ENCODE data around the gene LETM1. TPM values are rescaled to one million over a fixed set of nuclear protein-coding genes. Genes with fewer than 3 reads are reported as not detected.

LETM1 gene
- total RNA-seq, 1 experiment from 2014 or later: 67.3 TPM

- Histone ChIP-seq H3K4me2 (ENCODE audit: low read length) (no peak overlapping the region), H3K27ac (ENCODE audit: low read depth, low read length) (no peak overlapping the region), H4K20me1 (ENCODE audit: insufficient read depth) (no peaks in the 10 kb centered on the region), H3K27me3 (ENCODE audit: insufficient read depth, low read length) (no peaks in the 10 kb centered on the region), H3K9ac (ENCODE audit: low read length) (no peak overlapping the region), H3K4me3 (replicated peaks in 1 of 2; ENCODE audit: low read depth in 1 of 2, low read length in 2 of 2) (no peak overlapping the region), H3K9me3 (ENCODE audit: control insufficient read depth in 1 of 2, insufficient read depth in 1 of 2, low read depth in 1 of 2, low read length in 2 of 2) (no peaks in the 10 kb centered on the region), H3K79me2 (ENCODE audit: insufficient read depth, low read length) (peaks cover 75% of the 10 kb centered on the region), H3K9me2 (ENCODE audit: insufficient read depth) (no peaks in the 10 kb centered on the region), H3K36me3 (ENCODE audit: control insufficient read depth in 1 of 2, insufficient read depth in 2 of 2, low read length in 2 of 2) (peaks cover 33 to 49% of the 10 kb centered on the region in 2 experiments; a peak in 3 of 4 replicates), H2AFZ (ENCODE audit: low read depth, low read length, poor library complexity, severe bottlenecking) (no peak overlapping the region), H3K4me1 (ENCODE audit: control insufficient read depth in 1 of 2, insufficient read depth in 2 of 2, low read length in 2 of 2) (no peaks in the 10 kb centered on the region)
- ChIA-PET RAD21 (ENCODE audit: low non-redundant PET in 1 of 2, low total read pairs in 2 of 2, uncharacterized antibody in 2 of 2, unreplicated experiment in 2 of 2) (no interaction called here), CTCF (no interaction called here), POLR2A (no interaction called here)
- intact Hi-C loops (cut with micrococcal nuclease): no loop called here
- ATAC-seq: no peak
- no TSS peak for BruUV-seq (replicated peaks)
- TF ChIP-seq TCF7L2 (IDR thresholded peaks at IDR 0.05; ENCODE audit: borderline replicate concordance, extremely low read depth, insufficient read depth, insufficient read length): no peak
- no peak for TF ChIP-seq RAD21 (IDR thresholded peaks at IDR 0.05; ENCODE audit: low read depth)
- TF ChIP-seq CEBPB (IDR thresholded peaks at IDR 0.05; ENCODE audit: low read depth): no peak
- no peak for TF ChIP-seq SP1 (IDR thresholded peaks at IDR 0.05; ENCODE audit: low read depth)
- TF ChIP-seq, protein P1, sequence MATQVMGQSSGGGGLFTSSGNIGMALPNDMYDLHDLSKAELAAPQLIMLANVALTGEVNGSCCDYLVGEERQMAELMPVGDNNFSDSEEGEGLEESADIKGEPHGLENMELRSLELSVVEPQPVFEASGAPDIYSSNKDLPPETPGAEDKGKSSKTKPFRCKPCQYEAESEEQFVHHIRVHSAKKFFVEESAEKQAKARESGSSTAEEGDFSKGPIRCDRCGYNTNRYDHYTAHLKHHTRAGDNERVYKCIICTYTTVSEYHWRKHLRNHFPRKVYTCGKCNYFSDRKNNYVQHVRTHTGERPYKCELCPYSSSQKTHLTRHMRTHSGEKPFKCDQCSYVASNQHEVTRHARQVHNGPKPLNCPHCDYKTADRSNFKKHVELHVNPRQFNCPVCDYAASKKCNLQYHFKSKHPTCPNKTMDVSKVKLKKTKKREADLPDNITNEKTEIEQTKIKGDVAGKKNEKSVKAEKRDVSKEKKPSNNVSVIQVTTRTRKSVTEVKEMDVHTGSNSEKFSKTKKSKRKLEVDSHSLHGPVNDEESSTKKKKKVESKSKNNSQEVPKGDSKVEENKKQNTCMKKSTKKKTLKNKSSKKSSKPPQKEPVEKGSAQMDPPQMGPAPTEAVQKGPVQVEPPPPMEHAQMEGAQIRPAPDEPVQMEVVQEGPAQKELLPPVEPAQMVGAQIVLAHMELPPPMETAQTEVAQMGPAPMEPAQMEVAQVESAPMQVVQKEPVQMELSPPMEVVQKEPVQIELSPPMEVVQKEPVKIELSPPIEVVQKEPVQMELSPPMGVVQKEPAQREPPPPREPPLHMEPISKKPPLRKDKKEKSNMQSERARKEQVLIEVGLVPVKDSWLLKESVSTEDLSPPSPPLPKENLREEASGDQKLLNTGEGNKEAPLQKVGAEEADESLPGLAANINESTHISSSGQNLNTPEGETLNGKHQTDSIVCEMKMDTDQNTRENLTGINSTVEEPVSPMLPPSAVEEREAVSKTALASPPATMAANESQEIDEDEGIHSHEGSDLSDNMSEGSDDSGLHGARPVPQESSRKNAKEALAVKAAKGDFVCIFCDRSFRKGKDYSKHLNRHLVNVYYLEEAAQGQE (IDR thresholded peaks at IDR 0.05; ENCODE audit: low read depth): no peak
- no peak for TF ChIP-seq SIN3A (IDR thresholded peaks at IDR 0.05; ENCODE audit: low read depth)
- no peak for TF ChIP-seq ZFX (IDR thresholded peaks at IDR 0.05)
- no peak for TF ChIP-seq EGR1 (IDR thresholded peaks at IDR 0.05; ENCODE audit: low read depth)
- TF ChIP-seq ZNF274 (IDR thresholded peaks at IDR 0.05; ENCODE audit: low read depth, low read length): no peak
- no peak for TF ChIP-seq JUND (IDR thresholded peaks at IDR 0.05)
- TF ChIP-seq ZBTB33 (IDR thresholded peaks at IDR 0.05; ENCODE audit: extremely low read depth, insufficient replicate concordance, low read length): no peak
- TF ChIP-seq, protein P2, sequence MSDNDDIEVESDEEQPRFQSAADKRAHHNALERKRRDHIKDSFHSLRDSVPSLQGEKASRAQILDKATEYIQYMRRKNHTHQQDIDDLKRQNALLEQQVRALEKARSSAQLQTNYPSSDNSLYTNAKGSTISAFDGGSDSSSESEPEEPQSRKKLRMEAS (IDR thresholded peaks at IDR 0.05): no peak
- TF ChIP-seq, protein P3, sequence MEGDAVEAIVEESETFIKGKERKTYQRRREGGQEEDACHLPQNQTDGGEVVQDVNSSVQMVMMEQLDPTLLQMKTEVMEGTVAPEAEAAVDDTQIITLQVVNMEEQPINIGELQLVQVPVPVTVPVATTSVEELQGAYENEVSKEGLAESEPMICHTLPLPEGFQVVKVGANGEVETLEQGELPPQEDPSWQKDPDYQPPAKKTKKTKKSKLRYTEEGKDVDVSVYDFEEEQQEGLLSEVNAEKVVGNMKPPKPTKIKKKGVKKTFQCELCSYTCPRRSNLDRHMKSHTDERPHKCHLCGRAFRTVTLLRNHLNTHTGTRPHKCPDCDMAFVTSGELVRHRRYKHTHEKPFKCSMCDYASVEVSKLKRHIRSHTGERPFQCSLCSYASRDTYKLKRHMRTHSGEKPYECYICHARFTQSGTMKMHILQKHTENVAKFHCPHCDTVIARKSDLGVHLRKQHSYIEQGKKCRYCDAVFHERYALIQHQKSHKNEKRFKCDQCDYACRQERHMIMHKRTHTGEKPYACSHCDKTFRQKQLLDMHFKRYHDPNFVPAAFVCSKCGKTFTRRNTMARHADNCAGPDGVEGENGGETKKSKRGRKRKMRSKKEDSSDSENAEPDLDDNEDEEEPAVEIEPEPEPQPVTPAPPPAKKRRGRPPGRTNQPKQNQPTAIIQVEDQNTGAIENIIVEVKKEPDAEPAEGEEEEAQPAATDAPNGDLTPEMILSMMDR (IDR thresholded peaks at IDR 0.05 in 2 of 3, conservative IDR thresholded peaks at IDR 0.05 in 1 of 3; ENCODE audit: borderline replicate concordance in 1 of 3, insufficient read depth in 1 of 3, low read depth in 2 of 3, low read length in 2 of 3): no peak
- no peak for TF ChIP-seq POLR2A (IDR thresholded peaks at IDR 0.05; ENCODE audit: borderline replicate concordance, extremely low read depth, insufficient read depth, insufficient read length)
- no peak for TF ChIP-seq POLR2AphosphoS5 (IDR thresholded peaks at IDR 0.05; ENCODE audit: low read depth, low read length)
- TF ChIP-seq EZH2phosphoT487 (IDR thresholded peaks at IDR 0.05; ENCODE audit: borderline replicate concordance): no peak
- no peak for TF ChIP-seq SRF (IDR thresholded peaks at IDR 0.05; ENCODE audit: low read depth)
- TF ChIP-seq EZH2 (IDR thresholded peaks at IDR 0.05): no peak
- no peak for TF ChIP-seq ATF3 (IDR thresholded peaks at IDR 0.05)
- no peak for DNase-seq (ENCODE audit: low read depth, low spot score)
These were observed 16.7 kb downstream of the LETM1 start for GRCh38 chr4:1839282-1839681.
